NT2/D1 (cell line): Measurements from ENCODE around the gene SNHG17.

Source experiments
- YY1 ChIP-seq: IDR thresholded peaks from 2 replicates; pipeline ENCODE4 v1.6.1; 2011; ENCODE audit not compliant: insufficient read length, insufficient read depth
- ZNF274 ChIP-seq: IDR thresholded peaks from 2 replicates; pipeline ENCODE4 v1.6.1; 2011; ENCODE audit warnings: mild to moderate bottlenecking, low read depth, low read length

- no peak for TF ChIP-seq YY1
- TF ChIP-seq ZNF274 = no peak
These were observed 11.5 kb upstream of the SNHG17 start for GRCh38 chr20:38446441-38447209.
